GM18868 (cell line): ENCODE results near the gene ADRA2A.

Experiments used
- ATAC-seq: cut with Tn5 transposase; IDR thresholded peaks from one replicate; pipeline ENCODE4 v1.9.1; 2021; ENCODE audit warnings: mild to moderate bottlenecking, moderate library complexity; ENCODE audit not compliant: unreplicated experiment

The ADRA2A gene

GRCh38 chr10:111130471-111130870 lies 53.6 kb downstream of the ADRA2A start:
- ATAC-seq: no peak
